Osteocyte (in vitro differentiated cells): ENCODE data around the gene ANKRD28. TPM values are rescaled to one million over a fixed set of nuclear protein-coding genes. Genes with fewer than 3 reads are reported as not detected.

Experiments used
- DNase-seq: peaks from one replicate; pipeline ENCODE4 v3.0.0; 2021; ENCODE audit warnings: mixed read lengths; ENCODE audit not compliant: unreplicated experiment; ENCODE audit errors: extremely low spot score
- H3K27ac Mint-ChIP-seq: one replicate; pipeline ENCODE4 v1.8.0; 2021; ENCODE audit warnings: mild to moderate bottlenecking, mixed read lengths; ENCODE audit not compliant: unreplicated experiment
- H3K27me3 Mint-ChIP-seq: one replicate; pipeline ENCODE4 v1.8.0; 2021; ENCODE audit warnings: mixed read lengths; ENCODE audit not compliant: unreplicated experiment
- H3K36me3 Mint-ChIP-seq: one replicate; pipeline ENCODE4 v1.8.0; 2021; ENCODE audit warnings: mixed read lengths; ENCODE audit not compliant: unreplicated experiment
- H3K4me1 Mint-ChIP-seq: one replicate; pipeline ENCODE4 v1.8.0; 2021; ENCODE audit warnings: mixed read lengths; ENCODE audit not compliant: unreplicated experiment
- H3K4me3 Mint-ChIP-seq: one replicate; pipeline ENCODE4 v1.8.0; 2021; ENCODE audit warnings: mild to moderate bottlenecking, moderate library complexity, mixed read lengths; ENCODE audit not compliant: unreplicated experiment
- H3K9me3 Mint-ChIP-seq: one replicate; pipeline ENCODE4 v1.8.0; 2021; ENCODE audit warnings: mixed read lengths; ENCODE audit not compliant: unreplicated experiment
- CTCF ChIP-seq: fragments of 200-600 bp; sonication (generic); IDR thresholded peaks from 2 replicates; pipeline ENCODE4 v1.5.0; 2021; ENCODE audit warnings: antibody characterized with exemption, mild to moderate bottlenecking, moderate library complexity
- total RNA-seq: library from RNA; stranded (reverse); gene quantifications from 2 replicates; pipeline ENCODE4 v1.2.1, GENCODE V29; 2021

The ANKRD28 gene
- total RNA-seq, 1 donor from 2014 or later = 151 TPM

DNA sequence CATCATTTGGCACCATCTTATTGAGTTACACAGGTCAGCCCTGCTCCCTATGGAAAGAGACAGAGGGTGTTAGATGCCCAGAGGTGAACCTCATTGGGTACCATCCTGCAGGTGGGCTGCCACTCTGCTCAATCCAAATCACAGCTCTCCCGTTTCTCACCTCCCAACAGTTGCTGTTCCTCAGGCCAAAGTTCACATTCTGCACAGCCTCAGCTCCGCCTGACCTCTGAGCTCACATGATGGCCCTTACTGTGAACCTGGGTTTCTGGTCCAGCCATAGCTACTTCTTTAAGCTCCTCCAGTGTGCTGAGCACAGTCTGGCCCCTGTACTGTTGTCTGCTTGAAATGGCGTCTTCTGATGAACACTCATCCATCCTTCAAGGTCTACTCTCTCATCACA is 148.4 kb downstream of the ANKRD28 start:
- Mint-ChIP-seq H3K9me3 (peaks cover 4% of the 10 kb centered on the region), H3K4me1 (peaks cover 63% of the 10 kb centered on the region), H3K27ac (peak overlapping the region; percentile 82), H3K36me3 (peaks cover 2% of the 10 kb centered on the region), H3K4me3 (no peak overlapping the region), H3K27me3 (no peaks in the 10 kb centered on the region)
- DNase-seq = no peak
- TF ChIP-seq CTCF = no peak

DNA sequence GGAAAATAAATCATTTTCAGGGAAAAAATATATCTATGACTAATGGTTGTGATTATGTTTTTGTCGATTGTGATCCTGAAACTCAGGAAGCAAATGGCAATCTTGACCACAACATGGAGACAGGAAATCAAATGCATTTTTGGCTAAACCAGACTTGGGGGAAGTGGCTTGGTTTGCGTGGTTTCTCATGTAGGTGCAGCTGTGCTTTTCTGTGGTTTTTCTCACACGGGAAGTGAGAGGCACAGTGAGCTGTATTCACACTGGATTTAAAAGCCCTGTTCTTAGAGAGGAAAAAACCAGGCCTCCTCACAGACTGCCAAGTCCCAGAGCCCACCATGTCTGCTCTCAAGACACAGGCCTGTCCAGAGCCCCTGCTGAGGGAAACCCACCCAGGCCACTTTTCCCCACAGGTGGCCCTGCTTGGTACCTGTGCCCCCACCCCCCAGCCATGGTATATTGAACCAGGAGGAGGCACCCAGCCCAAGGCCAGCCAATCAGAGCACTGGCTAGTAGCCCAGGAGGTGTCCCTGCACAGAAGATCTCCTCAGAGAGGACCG is 150.1 kb downstream of the ANKRD28 start:
- Mint-ChIP-seq H3K4me1 (peaks cover 53% of the 10 kb centered on the region), H3K27me3 (no peaks in the 10 kb centered on the region), H3K4me3 (no peak overlapping the region), H3K9me3 (peaks cover 4% of the 10 kb centered on the region), H3K27ac (peak overlapping the region; percentile 97), H3K36me3 (peaks cover 1% of the 10 kb centered on the region)
- DNase-seq = no peak
- TF ChIP-seq CTCF = no peak

GRCh38 chr3:15646851-15647511 is 150.8 kb downstream of the ANKRD28 start:
- peak overlapping the region; percentile 97 for H3K27ac Mint-ChIP-seq
- TF ChIP-seq CTCF = no peak
- DNase-seq = peak; percentile 92
- peaks cover 53% of the 10 kb centered on the region for H3K4me1 Mint-ChIP-seq
- H3K27me3 Mint-ChIP-seq = no peaks in the 10 kb centered on the region
- peak overlapping the region; percentile 42 for H3K4me3 Mint-ChIP-seq
- peaks cover 4% of the 10 kb centered on the region for H3K36me3 Mint-ChIP-seq
- peaks cover 4% of the 10 kb centered on the region for H3K9me3 Mint-ChIP-seq

- H3K27ac Mint-ChIP-seq = peak overlapping the region; percentile 97
Observed at GRCh38 chr3:15645740-15646501, 151.9 kb downstream of the ANKRD28 start.

More at GRCh38 chr3:15645740-15646501, 151.9 kb downstream of the ANKRD28 start:
- Mint-ChIP-seq H3K4me1 (peaks cover 63% of the 10 kb centered on the region), H3K27me3 (no peaks in the 10 kb centered on the region), H3K36me3 (peaks cover 7% of the 10 kb centered on the region), H3K4me3 (peak overlapping the region; percentile 32), H3K9me3 (peaks cover 4% of the 10 kb centered on the region)
- no peak for TF ChIP-seq CTCF
- DNase-seq = peak; percentile 90
